ENCODE results near the gene NUDCD3. TPM values are rescaled to one million over a fixed set of nuclear protein-coding genes. Genes with fewer than 3 reads are reported as not detected.

NUDCD3 gene
- total RNA-seq, 1 donor = 54.3 TPM

GRCh38 chr7:44408596-44408995 is 81.9 kb downstream of the NUDCD3 start:
- H4K20me1 ChIP-seq (ENCODE audit: insufficient read depth, low read length) = peaks cover 3% of the 10 kb centered on the region
- peaks cover 44% of the 10 kb centered on the region for H3K79me2 ChIP-seq (ENCODE audit: insufficient read depth, low read length)
- H3K9me3 ChIP-seq (ENCODE audit: low read depth, low read length) = no peaks in the 10 kb centered on the region
- H3K4me1 ChIP-seq (ENCODE audit: insufficient read depth, low read length) = peaks cover 4% of the 10 kb centered on the region
- peaks cover 5% of the 10 kb centered on the region for H3K36me3 ChIP-seq (ENCODE audit: insufficient read depth, low read length)
- H3K4me2 ChIP-seq (ENCODE audit: insufficient read depth, low read length) = no peak overlapping the region
- H3K4me3 ChIP-seq (ENCODE audit: insufficient read depth, low read length) = no peak overlapping the region
- TF ChIP-seq CTCF (IDR thresholded peaks at IDR 0.05; ENCODE audit: extremely low read depth, low read depth, low read length) = no peak
- DNase-seq (ENCODE audit: insufficient read length, low spot score, missing footprints) = no peak
- no peaks in the 10 kb centered on the region for H3K27me3 ChIP-seq (ENCODE audit: insufficient read depth, low read length)
- H2AFZ ChIP-seq (ENCODE audit: low read length) = no peak overlapping the region
- H3K27ac ChIP-seq (ENCODE audit: low read depth, low read length) = no peak overlapping the region

GRCh38 chr7:44403775-44404174 is 86.7 kb downstream of the NUDCD3 start:
- H3K79me2 ChIP-seq (ENCODE audit: insufficient read depth, low read length) = peaks cover 27% of the 10 kb centered on the region

GRCh38 chr7:44403176-44403759 is 87.2 kb downstream of the NUDCD3 start:
- no peak overlapping the region for H2AFZ ChIP-seq (ENCODE audit: low read length)
- H3K4me1 ChIP-seq (ENCODE audit: insufficient read depth, low read length) = peaks cover 6% of the 10 kb centered on the region
- H3K36me3 ChIP-seq (ENCODE audit: insufficient read depth, low read length) = peaks cover 12% of the 10 kb centered on the region
- H3K27ac ChIP-seq (ENCODE audit: low read depth, low read length) = no peak overlapping the region
- H3K27me3 ChIP-seq (ENCODE audit: insufficient read depth, low read length) = no peaks in the 10 kb centered on the region
- H3K79me2 ChIP-seq (ENCODE audit: insufficient read depth, low read length) = peaks cover 23% of the 10 kb centered on the region
- TF ChIP-seq CTCF (IDR thresholded peaks at IDR 0.05; ENCODE audit: extremely low read depth, low read depth, low read length) = no peak
- DNase-seq (ENCODE audit: insufficient read length, low spot score, missing footprints) = no peak
- no peaks in the 10 kb centered on the region for H3K9me3 ChIP-seq (ENCODE audit: low read depth, low read length)
- no peak overlapping the region for H3K4me2 ChIP-seq (ENCODE audit: insufficient read depth, low read length)
- no peak overlapping the region for H3K4me3 ChIP-seq (ENCODE audit: insufficient read depth, low read length)
- H4K20me1 ChIP-seq (ENCODE audit: insufficient read depth, low read length) = peaks cover 18% of the 10 kb centered on the region

More at GRCh38 chr7:44403775-44404174, 86.7 kb downstream of the NUDCD3 start:
- H3K4me2 ChIP-seq (ENCODE audit: insufficient read depth, low read length) = no peak overlapping the region
- no peak for TF ChIP-seq CTCF (IDR thresholded peaks at IDR 0.05; ENCODE audit: extremely low read depth, low read depth, low read length)
- H3K4me3 ChIP-seq (ENCODE audit: insufficient read depth, low read length) = no peak overlapping the region
- H3K27me3 ChIP-seq (ENCODE audit: insufficient read depth, low read length) = no peaks in the 10 kb centered on the region
- peaks cover 9% of the 10 kb centered on the region for H3K4me1 ChIP-seq (ENCODE audit: insufficient read depth, low read length)
- H3K27ac ChIP-seq (ENCODE audit: low read depth, low read length) = no peak overlapping the region
- H4K20me1 ChIP-seq (ENCODE audit: insufficient read depth, low read length) = peaks cover 16% of the 10 kb centered on the region
- peaks cover 12% of the 10 kb centered on the region for H3K36me3 ChIP-seq (ENCODE audit: insufficient read depth, low read length)
- no peak for DNase-seq (ENCODE audit: insufficient read length, low spot score, missing footprints)
- H2AFZ ChIP-seq (ENCODE audit: low read length) = no peak overlapping the region
- H3K9me3 ChIP-seq (ENCODE audit: low read depth, low read length) = no peaks in the 10 kb centered on the region

GRCh38 chr7:44402401-44403060 is 87.9 kb downstream of the NUDCD3 start:
- H3K79me2 ChIP-seq (ENCODE audit: insufficient read depth, low read length) = peaks cover 21% of the 10 kb centered on the region
- DNase-seq (ENCODE audit: insufficient read length, low spot score, missing footprints) = no peak
- no peak overlapping the region for H3K27ac ChIP-seq (ENCODE audit: low read depth, low read length)
- H3K4me3 ChIP-seq (ENCODE audit: insufficient read depth, low read length) = no peak overlapping the region
- no peak overlapping the region for H2AFZ ChIP-seq (ENCODE audit: low read length)
- no peaks in the 10 kb centered on the region for H3K9me3 ChIP-seq (ENCODE audit: low read depth, low read length)
- peaks cover 6% of the 10 kb centered on the region for H3K4me1 ChIP-seq (ENCODE audit: insufficient read depth, low read length)
- H3K27me3 ChIP-seq (ENCODE audit: insufficient read depth, low read length) = no peaks in the 10 kb centered on the region
- H4K20me1 ChIP-seq (ENCODE audit: insufficient read depth, low read length) = peaks cover 18% of the 10 kb centered on the region
- TF ChIP-seq CTCF (IDR thresholded peaks at IDR 0.05; ENCODE audit: extremely low read depth, low read depth, low read length) = no peak
- peaks cover 12% of the 10 kb centered on the region for H3K36me3 ChIP-seq (ENCODE audit: insufficient read depth, low read length)
- no peak overlapping the region for H3K4me2 ChIP-seq (ENCODE audit: insufficient read depth, low read length)
